Motor neuron (in vitro differentiated cells): ENCODE results near the gene ADGRD2. TPM values are rescaled to one million over a fixed set of nuclear protein-coding genes. Genes with fewer than 3 reads are reported as not detected.

Experiments used
- ATAC-seq, 8 experiments: fragments of 200-7000 bp; cut with Tn5 transposase; replicated peaks in 6 of 8; 2 replicates each; pipeline ENCODE4 v1.8.0; 2021; ENCODE audit warnings: mild to moderate bottlenecking in 8 of 8, moderate library complexity in 8 of 8
- H3K27ac ChIP-seq, 2 donors: fragments of 250-450 bp; sonication (Bioruptor Pico); 2 replicates each; pipeline ENCODE4 v1.9.0; 2021; ENCODE audit warnings: antibody characterized with exemption in 2 of 2, mild to moderate bottlenecking in 2 of 2, moderate library complexity in 1 of 2
- H3K4me1 ChIP-seq, 2 donors: fragments of 250-450 bp; sonication (Bioruptor Pico); replicated peaks in 1 of 2; 2 replicates each; pipeline ENCODE4 v1.6.1; 2021; ENCODE audit warnings: antibody characterized with exemption in 2 of 2, mild to moderate bottlenecking in 2 of 2, moderate library complexity in 1 of 2
- H3K4me3 ChIP-seq, 5 donors: fragments of 250-450 bp; sonication (Bioruptor Pico); 2 replicates each; pipeline ENCODE4 v1.9.0; 2021; ENCODE audit warnings: antibody characterized with exemption in 5 of 5, mild to moderate bottlenecking in 5 of 5, moderate library complexity in 4 of 5
- WGBS, 10 experiments: fragments of 450-650 bp; shearing (Covaris generic); methylation state at CpG; one replicate each; pipeline ENCODE4 v1.0.0; 2022; 5-methylcytosine and 5-hydroxymethylcytosine counted together
- in situ Hi-C, 9 experiments: fragments of 400-800 bp; cut with MboI; loops; one replicate each; pipeline ENCODE4 v1.15.0; 2021; ENCODE audit warnings: low sequenced_read_pairs in 9 of 9, low pct_unique_long_range_greater_than_20kb in 2 of 9; ENCODE audit not compliant: unreplicated experiment in 9 of 9
- total RNA-seq, 8 experiments: library from RNA; unstranded; fragments of 300-600 nt; gene quantifications; 2 replicates each; pipeline versions ENCODE4 v1.2.3 to v1.2.4, GENCODE V29; 2022

Gene ADGRD2
- total RNA-seq: 1 to 10 TPM in 2 of 8 experiments, under 1 TPM in 4, not detected in 2; 0.14 to 6.2 (median 0.68) TPM

- ATAC-seq: peak; percentile 25 to 72 (median 60)
- Histone ChIP-seq H3K4me3 (peak within 1 kb of the TSS in 1 of 5 donors; percentile 1), H3K4me1 (peaks cover 5 to 17% of the 10 kb centered on the region in 2 donors), H3K27ac (no peak within 1 kb of the TSS)
- WGBS, 10 experiments: 0 to 8% (median 5%) methylated on average over 3 to 13 of the region's 41 CpGs; no CpG with 5 or more reads in 6 of the 10 experiments
- in situ Hi-C loops: no loop called here
Observed at GRCh38 chr9:124450241-124450924, at the start of gene ADGRD2. ADGRD2 (plus strand) TSS chr9:124450451; CDS start chr9:124451667, 1,216 bp downstream.

- ATAC-seq: no peak
- Histone ChIP-seq H3K4me3 (no peak overlapping the region), H3K4me1 (peaks cover 15 to 16% of the 10 kb centered on the region in 2 donors), H3K27ac (no peak overlapping the region)
- in situ Hi-C loops: loop anchor here in 3 of 9 experiments (25.0 kb wide), 1 partner anchor 134 kb away; no protein-coding TSS in a partner anchor
- WGBS, 10 experiments: 80 to 100% (median 92%) methylated on average over 1 to 4 of the region's 4 CpGs; no CpG with 5 or more reads in 2 of the 10 experiments
Observed at GRCh38 chr9:124403246-124403645, 47.0 kb upstream of the ADGRD2 start.

- in situ Hi-C loops: loop anchor here in 3 of 9 experiments (25.0 kb wide), 1 partner anchor 128 kb away; no protein-coding TSS in a partner anchor
- WGBS, 10 experiments: 85 to 100% (median 100%) methylated on average over 2 to 3 of the region's 3 CpGs; no CpG with 5 or more reads in 3 of the 10 experiments
- Histone ChIP-seq H3K4me1 (peaks cover 4 to 6% of the 10 kb centered on the region in 2 donors), H3K27ac (no peak overlapping the region), H3K4me3 (no peak overlapping the region)
- ATAC-seq: no peak
Observed at GRCh38 chr9:124409410-124409809, 40.8 kb upstream of the ADGRD2 start.

- 50 to 77% (median 65%) methylated on average over 2 to 3 of the region's 3 CpGs; no CpG with 5 or more reads in 2 of the 10 experiments for WGBS, 10 experiments
- in situ Hi-C loops: loop anchor here in 4 of 9 experiments (10.0 to 25.0 kb wide), 2 partner anchors 124 to 127 kb away; no protein-coding TSS in a partner anchor
- Histone ChIP-seq H3K27ac (no peak overlapping the region), H3K4me3 (no peak overlapping the region), H3K4me1 (peaks cover 4 to 6% of the 10 kb centered on the region in 2 donors)
- no peak for ATAC-seq
Observed at GRCh38 chr9:124410321-124410913, 39.8 kb upstream of the ADGRD2 start.

GRCh38 chr9:124411514-124412227 is 38.6 kb upstream of the ADGRD2 start:
- Histone ChIP-seq H3K27ac (no peak overlapping the region), H3K4me1 (peaks cover 4 to 6% of the 10 kb centered on the region in 2 donors), H3K4me3 (no peak overlapping the region)
- ATAC-seq: peak in 1 of 8 experiments; percentile 10
- in situ Hi-C loops: loop anchor here in 4 of 9 experiments (10.0 to 25.0 kb wide), 2 partner anchors 123 to 126 kb away; no protein-coding TSS in a partner anchor
- WGBS, 10 experiments: 0 to 100% (median 82%) methylated on average over 1 to 5 of the region's 5 CpGs

GRCh38 chr9:124412228-124412575 is 38.0 kb upstream of the ADGRD2 start:
- H3K4me3 ChIP-seq: no peak overlapping the region
- no peak overlapping the region for H3K27ac ChIP-seq
- WGBS, 10 experiments: 0 to 100% (median 80%) methylated on average over 1 to 3 of the region's 3 CpGs; no CpG with 5 or more reads in 3 of the 10 experiments
- peaks cover 4 to 6% of the 10 kb centered on the region in 2 donors for H3K4me1 ChIP-seq
- in situ Hi-C loops: loop anchor here in 4 of 9 experiments (10.0 to 25.0 kb wide), 2 partner anchors 123 to 125 kb away; no protein-coding TSS in a partner anchor
- ATAC-seq: no peak

GRCh38 chr9:124414612-124415011 is 35.6 kb upstream of the ADGRD2 start:
- WGBS, 10 experiments: 0 to 47% (median 3%) methylated on average over 2 to 10 of the region's 13 CpGs; no CpG with 5 or more reads in 3 of the 10 experiments
- H3K27ac ChIP-seq: peak overlapping the region; percentile 80 to 85
- peak overlapping the region; percentile 56 to 98 (median 67) for H3K4me3 ChIP-seq
- peaks cover 4 to 6% of the 10 kb centered on the region in 2 donors for H3K4me1 ChIP-seq
- ATAC-seq: peak in 2 of 8 experiments; percentile 4 to 10
- in situ Hi-C loops: loop anchor here in 4 of 9 experiments (10.0 to 25.0 kb wide), 2 partner anchors 120 to 123 kb away; no protein-coding TSS in a partner anchor

GRCh38 chr9:124415102-124415851 is 35.0 kb upstream of the ADGRD2 start, which contains the start of gene PSMB7:
PSMB7 (minus strand) TSS chr9:124415442; CDS start chr9:124415425, 17 bp downstream.
- peak within 1 kb of the TSS; percentile 80 to 85 for H3K27ac ChIP-seq
- 0 to 25% (median 5%) methylated on average over 1 to 27 of the region's 41 CpGs; no CpG with 5 or more reads in 2 of the 10 experiments for WGBS, 10 experiments
- in situ Hi-C loops: loop anchor here in 4 of 9 experiments (10.0 to 25.0 kb wide), 2 partner anchors 120 to 122 kb away; no protein-coding TSS in a partner anchor

GRCh38 chr9:124415852-124416484 is 34.3 kb upstream of the ADGRD2 start:
- no peak overlapping the region for H3K27ac ChIP-seq
- ATAC-seq: no peak
- 71 to 92% (median 80%) methylated on average over 5 to 14 of the region's 17 CpGs; no CpG with 5 or more reads in 3 of the 10 experiments for WGBS, 10 experiments
- peaks cover 10 to 12% of the 10 kb centered on the region in 2 donors for H3K4me1 ChIP-seq
- in situ Hi-C loops: loop anchor here in 4 of 9 experiments (10.0 to 25.0 kb wide), 2 partner anchors 119 to 121 kb away; no protein-coding TSS in a partner anchor
- no peak overlapping the region for H3K4me3 ChIP-seq

More at GRCh38 chr9:124415102-124415851, 35.0 kb upstream of the ADGRD2 start, which contains the start of gene PSMB7:
- Histone ChIP-seq H3K4me3 (peak within 1 kb of the TSS; percentile 56 to 98 (median 67)), H3K4me1 (peaks cover 4 to 6% of the 10 kb centered on the region in 2 donors)
- peak; percentile 85 to 94 (median 90) for ATAC-seq

GRCh38 chr9:124419832-124420489 is 30.3 kb upstream of the ADGRD2 start:
- no peak overlapping the region for H3K4me3 ChIP-seq
- peaks cover 9% of the 10 kb centered on the region in 2 donors for H3K4me1 ChIP-seq
- WGBS, 10 experiments: 95 to 100% (median 100%) methylated on average over 2 to 4 of the region's 6 CpGs; no CpG with 5 or more reads in 7 of the 10 experiments
- peak in 3 of 8 experiments; percentile 5 to 20 (median 13) for ATAC-seq
- no peak overlapping the region for H3K27ac ChIP-seq
- in situ Hi-C loops: loop anchor here in 5 of 9 experiments (10.0 to 25.0 kb wide), 2 partner anchors 115 to 117 kb away; no protein-coding TSS in a partner anchor
